Measurements from ENCODE around the gene NOS2. TPM values are rescaled to one million over a fixed set of nuclear protein-coding genes. Genes with fewer than 3 reads are reported as not detected.

The NOS2 gene
- total RNA-seq, 1 donor from 2014 or later = 0.23 TPM

DNA sequence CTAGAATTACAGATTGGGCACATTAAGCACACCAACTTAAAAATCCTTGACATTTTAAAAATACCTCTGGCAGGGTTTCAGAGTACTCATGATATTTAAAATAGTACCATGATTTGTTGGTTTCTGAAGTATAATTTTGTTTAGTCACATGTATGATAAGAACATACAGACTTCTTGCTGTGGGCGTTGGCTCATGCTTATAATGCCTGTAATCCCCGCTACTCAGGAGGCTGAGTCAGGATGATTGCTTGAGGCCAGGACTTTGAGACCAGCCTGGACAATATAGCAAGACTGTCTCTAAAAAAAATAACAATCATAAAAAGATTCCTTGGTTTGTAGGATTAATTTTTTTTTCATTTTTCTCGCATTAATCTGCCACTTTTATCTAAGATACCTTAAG is 78.5 kb downstream of the NOS2 start:
- DNase-seq (ENCODE audit: low spot score) = no peak

Other genes with a start within 250 kb of the NOS2 start
- gene LGALS9, start 169.3 kb downstream of the NOS2 start, total RNA-seq = 80.7 TPM
- gene LYRM9, start 92.8 kb upstream of the NOS2 start, total RNA-seq = 18.6 TPM
- gene NLK, start 242.1 kb upstream of the NOS2 start, total RNA-seq = 36.0 TPM

Data from ureter (tissue), 1 donor.